NCI-H526 (cell line): ENCODE measurements around the gene PIGR.

ENCODE experiments used
- DNase-seq, 2 experiments: peaks; one replicate each; lab custom pipeline; 2025; lab: John Stamatoyannopoulos, UW

The PIGR gene, protein sequence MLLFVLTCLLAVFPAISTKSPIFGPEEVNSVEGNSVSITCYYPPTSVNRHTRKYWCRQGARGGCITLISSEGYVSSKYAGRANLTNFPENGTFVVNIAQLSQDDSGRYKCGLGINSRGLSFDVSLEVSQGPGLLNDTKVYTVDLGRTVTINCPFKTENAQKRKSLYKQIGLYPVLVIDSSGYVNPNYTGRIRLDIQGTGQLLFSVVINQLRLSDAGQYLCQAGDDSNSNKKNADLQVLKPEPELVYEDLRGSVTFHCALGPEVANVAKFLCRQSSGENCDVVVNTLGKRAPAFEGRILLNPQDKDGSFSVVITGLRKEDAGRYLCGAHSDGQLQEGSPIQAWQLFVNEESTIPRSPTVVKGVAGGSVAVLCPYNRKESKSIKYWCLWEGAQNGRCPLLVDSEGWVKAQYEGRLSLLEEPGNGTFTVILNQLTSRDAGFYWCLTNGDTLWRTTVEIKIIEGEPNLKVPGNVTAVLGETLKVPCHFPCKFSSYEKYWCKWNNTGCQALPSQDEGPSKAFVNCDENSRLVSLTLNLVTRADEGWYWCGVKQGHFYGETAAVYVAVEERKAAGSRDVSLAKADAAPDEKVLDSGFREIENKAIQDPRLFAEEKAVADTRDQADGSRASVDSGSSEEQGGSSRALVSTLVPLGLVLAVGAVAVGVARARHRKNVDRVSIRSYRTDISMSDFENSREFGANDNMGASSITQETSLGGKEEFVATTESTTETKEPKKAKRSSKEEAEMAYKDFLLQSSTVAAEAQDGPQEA

DNA sequence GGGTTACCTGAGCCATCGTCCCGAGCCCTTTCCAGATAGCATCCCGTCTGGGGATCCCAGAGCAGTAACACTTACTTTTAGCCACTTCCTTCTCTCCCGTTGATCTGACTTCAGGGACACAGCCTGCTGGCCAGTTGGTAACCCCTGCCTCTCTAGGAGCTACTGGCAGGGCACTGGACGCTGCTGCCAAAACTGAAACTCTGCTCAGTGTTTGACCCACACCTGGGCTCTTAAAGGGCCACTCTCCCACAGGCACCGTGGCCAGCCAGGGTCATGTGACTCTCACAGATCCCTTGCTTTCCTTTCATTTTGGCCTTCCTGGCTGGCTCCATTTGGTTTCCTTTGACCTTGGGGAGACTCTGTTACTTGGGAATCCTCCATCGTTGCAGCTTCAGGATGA, at the start of gene PIGR:
TSS of gene PIGR (minus strand) at position 206 of the 400 bp plus-strand sequence. CDS start 5,935 bp downstream, outside the sequence.
- DNase-seq: no peak

GRCh38 chr1:206992790-206993189, 46.5 kb upstream of the PIGR start:
- peak in 1 of 2 experiments; percentile 1 for DNase-seq

- no peak for DNase-seq
These were observed 41.6 kb upstream of the PIGR start for GRCh38 chr1:206987873-206988272.

DNA sequence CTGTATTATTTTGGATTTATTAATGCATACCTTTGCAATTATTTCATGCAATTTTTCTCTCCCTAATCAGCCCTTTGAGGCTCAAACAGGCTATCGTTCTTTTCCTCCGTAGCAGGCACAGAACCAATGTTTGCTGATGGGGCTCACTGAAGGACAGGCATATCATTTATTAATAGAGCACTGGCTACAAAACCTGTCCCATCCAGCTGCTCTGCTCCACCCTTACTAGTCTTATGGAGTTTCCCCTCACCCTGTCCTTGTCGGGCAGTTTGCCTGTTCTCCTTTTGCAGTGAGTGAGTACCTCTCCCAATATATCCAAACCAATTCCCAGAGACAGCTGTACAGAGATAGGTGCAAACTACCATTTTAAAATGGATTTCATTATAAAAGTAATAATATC, 40.6 kb upstream of the PIGR start:
- DNase-seq: no peak

GRCh38 chr1:206986402-206986801, 40.1 kb upstream of the PIGR start:
- DNase-seq: peak; percentile 31 to 43

GRCh38 chr1:206985162-206985749, 39.0 kb upstream of the PIGR start:
- no peak for DNase-seq

DNA sequence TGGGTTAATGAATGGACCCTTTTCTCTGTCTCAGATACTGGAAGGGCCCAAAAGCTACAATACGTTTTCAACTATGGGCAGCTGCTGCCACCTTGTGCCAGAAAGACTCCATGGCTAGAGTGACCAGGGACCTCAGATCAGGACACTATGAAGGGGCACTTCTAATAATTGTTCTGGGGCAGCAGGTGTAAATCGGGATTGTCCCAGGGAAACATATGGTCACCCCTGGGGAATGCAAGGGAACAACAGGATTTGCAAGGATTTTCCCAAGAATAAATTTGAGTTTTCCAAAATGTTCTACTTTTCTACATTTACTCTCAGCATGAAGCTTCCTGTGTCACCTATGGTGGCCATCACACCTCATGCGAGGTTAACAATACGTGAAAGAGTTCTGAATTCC, 36.0 kb upstream of the PIGR start:
- peak in 1 of 2 experiments; percentile 61 for DNase-seq

- peak in 1 of 2 experiments; percentile 19 for DNase-seq
These were observed 33.2 kb upstream of the PIGR start for GRCh38 chr1:206979379-206980043.

GRCh38 chr1:206978259-206978658, 32.0 kb upstream of the PIGR start:
- no peak for DNase-seq

DNA sequence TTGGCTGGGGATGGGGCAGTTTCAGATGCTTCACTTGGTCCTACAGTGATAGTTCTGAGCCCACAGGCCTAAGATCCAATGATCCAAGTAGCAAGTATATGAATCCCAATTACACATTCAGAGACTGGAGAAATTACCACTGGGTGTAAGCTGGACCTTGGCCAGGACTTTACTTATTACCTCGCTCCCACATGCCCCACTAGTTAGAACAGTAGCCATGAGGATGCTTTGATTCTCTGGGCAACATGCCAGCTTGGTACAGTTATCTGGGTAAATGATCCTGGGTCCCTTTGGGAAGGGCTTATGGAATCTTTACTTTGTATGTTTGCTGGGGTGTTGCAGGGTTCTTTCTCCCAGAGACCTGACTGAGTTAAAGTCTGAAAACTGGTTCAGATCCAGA, 29.0 kb upstream of the PIGR start:
- no peak for DNase-seq

GRCh38 chr1:206974140-206974539, 27.9 kb upstream of the PIGR start:
- DNase-seq: no peak

DNA sequence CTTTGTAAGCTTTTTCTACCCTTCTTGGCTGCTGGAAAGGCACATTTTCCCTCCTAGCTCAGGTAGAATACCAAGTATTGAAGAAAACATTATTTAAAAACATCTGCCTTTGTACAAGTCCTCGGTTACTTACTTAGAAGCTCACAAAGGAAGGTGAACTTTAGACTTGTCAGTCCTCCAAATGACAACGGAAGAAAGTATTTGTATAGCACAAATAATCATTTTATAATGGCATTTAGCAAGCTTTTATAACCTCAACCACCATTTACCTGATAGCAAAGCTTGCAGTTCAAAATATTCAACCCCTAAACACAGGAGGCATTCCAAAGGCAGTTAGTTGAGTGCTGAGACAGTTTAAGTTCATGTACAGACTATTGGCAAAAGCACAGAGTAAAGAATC, 26.5 kb upstream of the PIGR start:
- DNase-seq: no peak

- no peak for DNase-seq
These were observed 24.9 kb upstream of the PIGR start for GRCh38 chr1:206971029-206971655.

GRCh38 chr1:206970446-206970845, 24.2 kb upstream of the PIGR start, which contains the start of gene FCAMR:
Gene FCAMR, minus strand, starts transcription at chr1:206970460. Its CDS starts 335 bp downstream, at chr1:206970125.
- no peak for DNase-seq

DNA sequence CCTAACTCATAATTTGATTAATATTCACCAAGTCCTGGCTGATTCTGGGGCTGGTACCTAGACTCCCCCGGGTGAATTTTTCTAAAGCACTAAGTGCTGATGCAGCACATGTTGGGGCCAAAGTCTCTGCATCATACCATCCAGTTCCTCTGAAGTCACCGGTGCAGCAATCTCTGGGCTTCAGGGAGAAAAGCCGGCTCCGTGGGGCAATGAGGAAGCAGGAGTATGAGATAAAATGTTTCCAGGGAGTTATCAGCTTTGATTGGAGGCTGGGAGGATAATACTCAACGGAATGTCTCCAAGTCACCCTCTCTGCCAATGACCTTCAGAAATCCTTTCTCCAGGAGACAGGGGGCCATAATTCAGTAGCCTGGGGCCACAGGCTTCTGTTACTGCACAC, 22.8 kb upstream of the PIGR start:
- no peak for DNase-seq

DNA sequence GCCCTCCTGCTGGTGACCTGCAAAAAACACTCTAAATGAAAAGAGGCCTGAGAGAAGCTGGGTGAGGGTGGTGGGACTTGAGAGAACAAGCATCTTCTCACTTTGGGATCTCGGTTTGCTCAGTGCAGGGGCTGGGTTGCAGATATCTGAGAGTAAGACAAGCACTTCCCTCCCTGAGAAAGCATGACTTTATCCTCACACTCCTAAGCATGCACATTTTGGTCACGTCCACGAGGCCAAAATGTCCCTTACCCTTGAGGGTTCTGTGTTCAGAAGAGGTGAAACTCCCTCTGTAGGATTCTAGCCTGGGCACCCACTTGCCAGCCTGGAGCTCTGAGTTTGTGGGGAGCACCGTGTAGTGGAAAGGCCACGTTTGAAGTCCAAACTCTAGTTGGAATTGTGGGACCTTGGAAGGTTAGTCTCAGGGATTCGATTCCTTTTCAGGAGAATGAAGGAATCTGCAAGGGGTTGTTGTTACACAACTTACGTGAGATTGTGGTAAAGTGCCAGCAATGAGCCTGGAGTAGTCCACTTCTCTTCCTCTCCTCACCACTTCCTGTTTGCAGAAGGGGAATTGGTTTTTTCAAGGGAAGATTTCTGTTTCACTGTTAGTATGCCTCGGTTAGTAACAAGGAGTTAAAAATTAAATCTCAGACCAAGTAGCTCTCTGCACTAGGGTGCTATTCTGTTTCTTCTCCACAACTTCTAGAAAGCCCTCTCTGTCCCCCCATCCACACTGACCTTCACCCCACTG, 21.0 kb upstream of the PIGR start:
- DNase-seq: no peak

- DNase-seq: no peak
These were observed 19.5 kb upstream of the PIGR start for GRCh38 chr1:206965781-206966180.

GRCh38 chr1:206963740-206964139, 17.5 kb upstream of the PIGR start:
- DNase-seq: no peak

GRCh38 chr1:206963119-206963712, 16.9 kb upstream of the PIGR start:
- no peak for DNase-seq

GRCh38 chr1:206962272-206962671, 16.0 kb upstream of the PIGR start:
- no peak for DNase-seq

DNA sequence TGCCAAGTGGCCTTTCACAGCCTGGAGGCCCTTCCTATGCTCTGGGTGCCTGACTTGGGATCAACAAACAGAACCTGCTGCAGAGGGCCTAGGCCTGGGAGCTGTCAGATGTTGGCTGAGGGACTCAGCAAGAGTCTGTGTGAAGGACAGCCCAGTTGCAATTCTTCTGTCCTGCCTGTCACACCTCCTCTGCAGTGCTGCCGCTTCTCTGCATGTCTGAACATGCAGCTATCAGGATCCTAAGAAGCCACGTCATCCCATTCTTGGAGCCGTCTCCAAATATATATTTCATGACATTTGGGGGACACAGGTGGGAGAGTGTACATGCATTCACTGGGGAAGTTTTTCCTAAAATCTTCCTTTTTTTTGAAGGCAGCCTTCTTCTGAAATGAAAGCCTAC, 15.4 kb upstream of the PIGR start:
- no peak for DNase-seq
